HL-60 (cell line): Measurements from ENCODE around the gene SLC39A3.

ENCODE experiments used
- DNase-seq, 2 experiments: peaks; one replicate each; pipeline ENCODE4 v3.0.0-alpha.2; 2010 to 2020; ENCODE audit warnings: low read depth in 1 of 2, low spot score in 1 of 2
- H3K27ac ChIP-seq: fragments of 250-450 bp; sonication (Bioruptor Pico); replicated peaks from 2 replicates; pipeline ENCODE4 v1.5.1; 2020; ENCODE audit warnings: mild to moderate bottlenecking, moderate library complexity
- H3K27me3 ChIP-seq: fragments of 250-450 bp; sonication (Bioruptor Pico); 2 replicates; pipeline ENCODE4 v1.5.1; 2021; ENCODE audit warnings: mild to moderate bottlenecking, moderate library complexity; ENCODE audit not compliant: insufficient read depth, poor library complexity, severe bottlenecking
- H3K4me3 ChIP-seq: replicated peaks from 2 replicates; pipeline ENCODE4 v1.5.1; 2011; ENCODE audit warnings: mild to moderate bottlenecking, control low read depth, low read length; ENCODE audit not compliant: insufficient read depth
- CTCF ChIP-seq: IDR thresholded peaks from one replicate; pipeline ENCODE4 v1.5.1; 2011; ENCODE audit warnings: low read length, control low read depth, inconsistent platforms; ENCODE audit not compliant: insufficient read depth
- GABPA ChIP-seq: IDR thresholded peaks from 2 replicates; pipeline ENCODE4 v1.6.1; 2012; ENCODE audit warnings: low read depth
- POLR2AphosphoS5 ChIP-seq: IDR thresholded peaks from 2 replicates; pipeline ENCODE4 v1.6.1; 2012; ENCODE audit warnings: low read depth
- REST ChIP-seq: IDR thresholded peaks from 2 replicates; pipeline ENCODE4 v1.6.1; 2012; ENCODE audit warnings: low read depth; ENCODE audit not compliant: insufficient replicate concordance
- SPI1 ChIP-seq: IDR thresholded peaks from 2 replicates; pipeline ENCODE4 v1.6.1; 2012; ENCODE audit warnings: low read depth, mild to moderate bottlenecking, borderline replicate concordance

Gene SLC39A3

GRCh38 chr19:2722541-2723344 is 17.1 kb downstream of the SLC39A3 start:
- TF ChIP-seq REST, result no peak
- Histone ChIP-seq H3K27ac (no peak overlapping the region), H3K27me3 (peaks cover 23% of the 10 kb centered on the region), H3K4me3 (no peak overlapping the region)
- DNase-seq, result peak; percentile 39 to 57

DNA sequence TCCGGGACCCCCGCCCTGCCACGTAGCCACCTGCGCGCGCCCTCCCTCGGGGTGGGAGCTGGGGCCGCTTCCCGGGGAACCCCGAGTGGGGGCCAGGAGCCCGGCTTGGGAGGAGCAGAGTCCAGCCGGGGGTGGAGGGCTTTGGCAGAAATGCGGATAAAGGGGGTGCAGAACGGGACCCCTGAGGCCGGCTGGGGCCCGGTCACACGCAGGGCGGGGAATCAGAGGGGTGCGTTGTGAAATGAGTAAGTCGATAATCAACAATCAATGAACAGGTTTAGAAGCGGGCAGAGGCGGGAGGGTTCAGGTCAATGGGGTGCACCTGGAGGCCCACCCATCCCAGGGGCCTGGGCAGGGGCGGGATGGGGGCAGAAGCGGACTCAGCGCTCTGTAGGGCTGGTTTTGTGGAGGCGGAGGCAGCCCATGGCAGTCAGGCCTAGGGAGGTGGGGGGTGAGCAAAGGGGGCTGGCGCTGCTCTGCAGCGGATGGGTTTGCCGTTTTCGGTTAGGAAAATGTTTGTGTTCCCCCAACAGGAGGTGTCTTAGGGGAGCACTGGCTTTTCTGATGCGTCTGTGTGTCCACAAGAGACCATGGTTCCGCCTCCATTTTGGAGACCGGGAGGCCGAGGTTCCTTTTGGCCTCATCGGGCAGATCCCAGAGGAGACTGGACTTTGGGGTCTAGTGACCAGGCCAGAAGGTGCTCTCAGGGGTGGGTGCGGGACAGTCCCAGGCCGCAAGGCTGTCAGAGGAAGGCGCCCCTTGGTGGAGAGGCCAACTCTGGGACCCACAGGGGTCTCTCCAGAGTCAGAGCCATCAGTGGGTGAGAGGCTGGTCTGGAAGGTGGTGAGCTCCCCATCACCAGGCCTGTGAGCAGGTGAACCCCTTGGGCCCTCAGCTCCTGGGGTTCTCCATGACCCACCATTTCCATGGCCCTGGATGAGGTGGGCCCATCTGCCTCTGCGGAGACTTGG is 18.0 kb downstream of the SLC39A3 start:
- Histone ChIP-seq H3K27ac (no peak overlapping the region), H3K4me3 (peak overlapping the region; percentile 20), H3K27me3 (peaks cover 18% of the 10 kb centered on the region)
- DNase-seq, result no peak
- no peak for TF ChIP-seq SPI1
- TF ChIP-seq REST, result no peak
- no peak for TF ChIP-seq CTCF
- no peak for TF ChIP-seq GABPA
- TF ChIP-seq POLR2AphosphoS5, result no peak

- Histone ChIP-seq H3K27ac (no peak within 1 kb of the TSS), H3K4me3 (peak within 1 kb of the TSS; percentile 25), H3K27me3 (peaks cover 16% of the 10 kb centered on the region)
- DNase-seq, result no peak
- no peak for TF ChIP-seq GABPA
- TF ChIP-seq REST, result peak; percentile 84
Observed at GRCh38 chr19:2720777-2721569, 18.8 kb downstream of the SLC39A3 start, which contains the start of gene DIRAS1. Gene DIRAS1, minus strand, starts transcription at chr19:2721372. Its CDS starts 3,566 bp downstream, at chr19:2717806.
